ENCODE results near the gene MMP3.
A peak's percentile ranks its signal among the peaks of the same experiment; 100 is the strongest.
"Not testable (repeated sequence)": the region's sequence is repeated elsewhere in the genome, so short reads cannot be mapped to it uniquely, and the experiment has no call there.

The MMP3 gene

DNA sequence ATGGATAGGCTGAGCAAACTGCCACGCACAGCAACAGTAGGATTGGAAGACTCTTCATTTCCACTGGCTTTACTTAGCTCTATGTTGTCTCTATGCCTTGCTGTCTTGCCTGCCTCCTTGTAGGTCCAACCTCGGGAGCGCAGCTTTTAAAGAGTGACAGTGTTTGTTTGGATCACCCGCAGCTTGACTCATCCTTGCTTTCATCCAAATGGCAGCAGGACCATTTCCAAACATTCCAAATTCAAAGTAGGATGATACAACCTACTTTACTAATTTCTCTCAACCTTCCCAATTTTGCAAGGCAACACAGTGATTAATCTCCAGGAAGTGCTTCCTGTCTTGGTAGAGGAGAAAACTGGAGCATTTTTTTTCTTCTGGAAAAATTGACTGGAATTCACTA lies at the start of gene MMP3:
Gene MMP3 (minus strand): TSS at position 121 of the 400 bp plus-strand sequence. CDS start 63 bp downstream, at position 58.
- peak; percentile 48 for DNase-seq (ENCODE audit: low spot score)

DNA sequence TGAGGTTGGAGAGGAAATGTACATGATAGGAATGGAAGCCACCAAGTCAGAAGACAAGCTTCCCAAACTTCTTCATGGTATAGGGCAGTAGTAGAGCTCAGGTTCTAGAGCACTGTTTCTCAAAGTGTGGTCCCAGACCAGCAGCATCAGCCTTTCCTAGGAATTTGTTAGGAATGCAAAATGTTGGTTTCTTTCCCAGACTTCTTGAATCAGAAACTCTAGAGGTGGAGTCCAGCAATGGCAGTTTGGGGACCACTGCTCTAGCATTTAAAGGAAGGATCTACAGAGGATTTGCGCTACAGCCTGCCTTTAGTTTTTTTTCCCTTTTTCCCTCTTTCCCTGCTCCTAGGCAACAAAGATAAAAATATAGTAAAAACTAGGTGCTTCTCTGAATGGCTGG lies 48.3 kb upstream of the MMP3 start:
- peak; percentile 65 for DNase-seq (ENCODE audit: low spot score)

DNA sequence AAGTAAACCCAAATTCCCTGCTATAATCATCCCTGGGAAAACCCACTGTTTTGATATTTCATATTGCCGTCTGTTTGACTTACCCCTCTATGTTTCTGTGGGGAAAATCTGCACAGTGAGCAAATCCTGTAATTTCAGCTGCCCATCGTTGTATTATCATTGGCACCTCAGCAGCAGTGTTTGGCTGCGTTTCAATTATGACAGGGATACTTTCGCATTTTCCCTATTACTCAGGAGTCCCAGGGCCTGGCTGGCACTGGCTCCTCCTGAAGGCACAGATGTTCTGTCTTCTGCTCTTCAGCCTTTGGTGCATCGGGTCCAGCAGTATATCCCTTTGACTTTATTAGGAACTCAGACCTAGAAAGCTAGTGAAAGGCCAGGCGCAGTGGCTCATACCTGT lies 43.6 kb upstream of the MMP3 start:
- no peak for DNase-seq (ENCODE audit: low spot score)

DNA sequence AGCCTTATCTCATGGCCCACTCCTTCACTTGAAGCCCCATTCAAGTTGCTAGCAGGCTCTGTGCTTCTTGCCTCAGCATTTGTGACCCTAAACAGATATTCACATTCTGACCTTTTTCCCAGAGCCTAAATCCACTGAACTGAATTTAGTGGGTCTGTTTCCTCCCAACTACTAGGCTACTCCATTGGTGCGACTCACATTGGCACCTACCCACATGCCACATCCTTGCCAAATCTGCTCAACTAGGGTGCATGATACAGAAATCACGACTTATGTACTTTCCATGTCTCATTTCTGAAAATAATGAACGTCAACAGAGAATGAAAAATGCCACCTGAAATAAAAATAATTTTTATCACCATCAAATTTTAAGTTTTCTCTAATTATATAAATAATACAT lies 39.7 kb upstream of the MMP3 start:
- no peak for DNase-seq (ENCODE audit: low spot score)

DNA sequence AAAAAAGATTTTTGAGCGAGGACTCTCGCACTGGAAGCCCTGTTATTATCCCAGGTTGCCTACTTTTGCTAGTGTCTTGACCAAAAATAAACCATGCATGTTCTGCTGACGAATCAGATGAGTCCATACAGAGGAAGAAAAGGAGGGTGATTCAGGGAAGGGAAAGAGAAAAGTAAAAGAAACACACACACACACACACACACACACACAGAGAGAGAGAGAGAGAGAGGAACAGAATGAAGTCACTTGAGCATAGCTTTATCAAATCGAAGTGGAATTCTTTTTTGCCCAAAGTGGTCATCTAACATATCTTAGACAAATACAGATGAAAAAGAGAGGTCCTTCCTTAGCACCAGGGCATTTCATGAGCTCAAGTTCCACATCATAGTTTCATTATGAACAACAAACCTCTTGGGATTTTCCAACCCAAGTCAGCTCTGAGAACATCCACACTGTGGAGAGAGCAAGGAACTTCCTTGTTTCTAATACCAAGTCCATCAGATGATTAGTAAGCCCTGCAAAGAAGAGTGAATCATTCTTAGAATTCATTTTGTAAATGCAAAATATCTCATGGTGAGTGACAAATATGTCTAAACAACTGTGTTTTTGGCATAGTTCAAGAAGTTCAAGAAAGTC lies 39.1 kb upstream of the MMP3 start:
- peak; percentile 60 for DNase-seq (ENCODE audit: low spot score)

DNA sequence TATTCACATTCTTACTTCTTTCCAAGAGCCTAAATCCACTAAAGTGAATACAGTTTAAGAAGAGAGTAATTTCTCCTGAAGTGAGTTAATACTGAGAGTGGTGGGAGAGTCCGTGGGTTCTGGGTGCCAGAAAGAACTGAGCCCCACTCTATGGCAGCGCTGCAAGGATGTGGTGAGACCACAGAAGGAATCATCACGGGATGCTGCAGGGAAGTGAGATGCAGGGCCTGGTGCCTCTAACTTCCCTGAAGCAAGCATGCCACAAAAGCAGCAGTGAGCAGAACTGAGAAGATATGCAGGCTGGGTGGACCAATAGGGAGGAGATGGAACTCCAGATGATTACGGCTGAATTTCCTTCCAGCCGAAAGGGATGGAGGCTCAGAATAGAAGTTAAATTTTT lies 36.4 kb upstream of the MMP3 start:
- no peak for DNase-seq (ENCODE audit: low spot score)

DNA sequence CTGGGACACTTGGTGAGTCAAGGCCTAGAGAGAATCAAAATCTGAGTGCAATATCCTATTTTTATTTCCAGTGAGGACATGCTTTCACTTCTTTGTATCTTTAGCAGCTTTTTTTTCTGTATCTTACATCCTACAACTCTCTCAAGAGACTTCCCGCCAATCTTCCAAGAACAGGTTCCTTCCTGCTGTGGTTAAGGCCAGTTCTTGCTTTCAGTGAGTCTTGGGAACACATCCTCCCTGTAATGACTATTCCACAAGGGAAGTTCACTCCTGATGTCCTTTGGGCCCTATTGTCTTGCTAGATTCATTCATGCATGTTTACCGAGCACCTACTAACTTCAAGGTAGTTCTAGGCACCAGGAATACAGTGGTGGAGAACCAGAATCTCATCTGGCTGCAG lies 35.2 kb upstream of the MMP3 start:
- DNase-seq (ENCODE audit: low spot score): no peak

DNA sequence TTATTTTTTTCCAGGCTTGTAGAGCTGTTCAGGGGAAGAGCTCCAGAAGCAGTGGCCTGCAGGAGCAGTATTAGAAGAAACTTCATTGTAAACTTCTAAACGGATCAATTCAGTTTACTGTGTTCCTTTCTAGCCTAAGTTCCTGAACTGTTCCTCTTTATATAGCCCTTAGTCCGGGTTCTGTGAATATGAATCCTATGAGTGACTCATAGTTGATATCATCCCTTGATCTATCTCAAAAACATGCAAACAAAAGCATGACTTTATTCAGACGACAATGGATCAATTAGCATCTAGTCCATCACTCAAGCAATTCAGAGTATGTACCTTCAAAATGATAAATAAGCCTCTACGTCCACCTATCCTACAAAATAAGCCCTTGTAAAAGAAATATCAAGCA lies 31.4 kb upstream of the MMP3 start, which contains the start of gene MMP12:
Gene MMP12 (minus strand): TSS at position 131 of the 400 bp plus-strand sequence. CDS start 45 bp downstream, at position 86.
- DNase-seq (ENCODE audit: low spot score): peak; percentile 6

DNA sequence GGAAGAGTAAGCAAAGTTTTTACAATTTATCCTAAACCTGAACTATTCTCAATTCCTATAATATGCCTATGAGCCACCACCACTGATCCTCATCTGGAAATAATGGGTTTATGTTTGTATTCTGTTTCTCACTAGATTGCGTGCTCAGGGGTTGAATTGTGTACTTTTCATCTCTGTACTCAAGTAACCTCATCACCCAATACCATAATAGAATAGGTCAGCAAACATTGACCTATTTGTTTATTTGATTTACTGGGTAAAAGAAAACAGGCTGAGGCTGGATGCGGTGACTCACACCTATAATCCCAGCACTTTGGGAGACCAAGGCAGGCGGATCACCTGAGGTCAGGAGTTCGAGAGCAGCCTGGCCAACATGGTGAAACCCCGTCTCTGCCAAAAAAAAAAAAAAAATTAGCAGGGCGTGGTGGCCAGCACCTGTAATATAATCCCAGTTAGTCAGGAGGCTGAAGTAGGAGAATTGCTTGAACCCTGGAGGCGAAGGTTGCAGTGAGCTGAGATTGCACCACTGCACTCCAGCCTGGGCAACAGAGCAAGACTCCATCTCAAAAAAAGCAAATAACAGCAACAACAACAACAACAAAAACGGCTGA lies 26.1 kb upstream of the MMP3 start:
- not testable (repeated sequence) for DNase-seq (ENCODE audit: low spot score)

DNA sequence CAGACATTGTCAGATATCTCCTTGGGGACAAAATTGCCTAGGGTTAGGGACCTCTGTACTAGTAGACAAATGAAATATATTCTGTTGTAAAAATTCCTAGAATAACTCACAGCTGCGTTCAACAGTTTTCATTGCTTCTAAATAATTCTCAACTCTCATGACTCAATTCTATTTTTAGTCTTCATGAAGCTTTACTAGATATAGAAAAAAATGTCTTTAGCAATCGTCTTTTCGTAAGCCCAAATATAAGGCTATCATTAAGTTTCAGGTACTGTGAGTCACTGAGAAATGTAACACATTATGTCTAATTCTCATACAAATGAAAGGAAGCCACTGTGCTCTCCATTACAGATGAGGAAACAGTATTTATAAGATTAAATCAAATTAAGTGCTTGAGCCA lies 24.9 kb upstream of the MMP3 start:
- DNase-seq (ENCODE audit: low spot score): peak; percentile 46

DNA sequence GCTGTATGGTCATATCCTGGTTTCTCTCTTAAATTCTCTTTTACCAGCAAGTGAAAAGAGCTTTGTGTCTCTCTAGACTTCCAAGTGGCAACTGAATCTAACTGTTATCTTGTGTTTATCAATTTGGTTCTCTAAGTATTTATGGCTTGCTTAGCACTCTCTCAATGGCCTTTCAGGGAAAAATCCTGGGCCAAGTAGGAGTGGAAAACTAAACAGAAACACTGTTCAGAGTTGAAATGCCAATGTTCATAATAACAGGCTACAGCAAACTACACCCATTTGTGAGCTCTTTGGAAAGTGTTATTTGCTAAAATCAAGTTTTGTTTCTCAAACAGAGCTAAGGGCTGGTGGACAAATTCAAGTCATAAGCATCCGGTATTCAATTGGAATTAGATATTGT lies 21.3 kb upstream of the MMP3 start:
- no peak for DNase-seq (ENCODE audit: low spot score)

DNA sequence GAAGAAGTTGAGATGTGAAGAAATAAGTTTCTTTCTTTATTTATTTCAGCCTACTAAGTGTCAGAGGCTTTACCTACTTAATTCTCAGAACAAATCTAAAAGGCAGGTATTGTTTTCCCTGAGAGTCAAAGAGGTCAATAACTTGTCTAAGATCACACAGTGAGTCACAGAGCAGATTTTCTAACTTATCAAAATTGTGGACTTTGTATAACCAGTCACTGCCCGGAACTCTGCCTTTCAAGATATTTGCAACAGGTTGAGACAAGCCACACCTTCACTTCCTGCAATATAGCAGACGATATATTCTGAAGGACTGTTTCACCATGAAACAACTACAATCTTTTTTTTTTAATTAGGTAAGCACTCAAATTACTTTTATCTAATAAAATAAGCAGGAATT lies 10.5 kb upstream of the MMP3 start:
- DNase-seq (ENCODE audit: low spot score): no peak

DNA sequence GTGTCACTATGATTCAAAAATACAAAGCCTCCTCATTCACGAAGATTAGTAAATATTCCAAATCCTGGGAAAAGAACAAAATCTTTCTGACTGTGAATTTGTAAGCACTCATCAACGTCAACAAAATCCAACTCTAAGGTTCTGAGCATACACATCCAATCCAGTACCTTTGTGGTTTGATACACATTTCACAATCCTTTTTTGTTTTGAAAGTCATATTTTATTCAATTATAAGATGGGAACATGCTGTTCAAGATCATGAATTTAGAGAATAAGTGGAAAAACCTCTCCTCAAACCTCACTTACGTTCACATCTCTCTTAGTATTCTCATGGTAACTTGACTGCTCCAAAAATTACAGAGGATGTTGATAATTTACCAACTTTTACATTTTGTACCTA lies 9.6 kb upstream of the MMP3 start:
- DNase-seq (ENCODE audit: low spot score): no peak

DNA sequence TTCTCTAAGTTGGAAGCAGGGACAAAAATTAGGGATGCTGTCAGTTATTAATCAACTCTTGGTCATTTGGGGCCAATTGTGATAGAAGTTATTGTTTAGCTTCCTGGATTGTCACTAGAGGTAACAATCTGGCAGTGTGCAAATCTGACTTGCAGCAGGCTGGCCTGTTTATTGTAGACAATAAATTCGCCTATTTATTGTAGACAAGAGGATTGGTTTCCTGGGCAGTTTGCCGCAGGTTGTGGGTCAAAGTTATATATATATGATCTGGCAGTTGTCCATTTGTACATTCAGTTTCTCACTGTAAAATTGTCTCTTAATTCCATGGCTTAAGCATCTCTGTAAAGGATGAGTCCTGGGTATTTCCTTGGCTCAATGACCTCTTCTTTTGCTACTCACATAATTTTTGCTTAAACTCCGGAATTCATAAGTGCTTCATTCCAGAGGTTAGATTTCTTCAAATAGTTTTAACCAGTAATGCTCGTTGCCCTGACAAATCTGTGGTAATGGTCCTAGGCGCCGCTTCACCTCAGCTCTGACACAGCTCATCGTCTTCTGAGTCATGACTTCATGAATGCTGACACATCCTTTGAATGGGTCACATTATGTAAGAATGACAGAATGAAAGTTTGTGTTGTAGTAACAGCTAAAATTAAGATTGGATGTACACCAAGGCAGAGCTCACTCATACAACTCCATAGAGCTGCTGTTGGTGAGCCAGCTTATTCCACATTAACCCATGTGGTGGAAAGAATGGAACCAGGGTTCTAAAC lies 7.8 kb upstream of the MMP3 start:
- peak; percentile 77 for DNase-seq (ENCODE audit: low spot score)

DNA sequence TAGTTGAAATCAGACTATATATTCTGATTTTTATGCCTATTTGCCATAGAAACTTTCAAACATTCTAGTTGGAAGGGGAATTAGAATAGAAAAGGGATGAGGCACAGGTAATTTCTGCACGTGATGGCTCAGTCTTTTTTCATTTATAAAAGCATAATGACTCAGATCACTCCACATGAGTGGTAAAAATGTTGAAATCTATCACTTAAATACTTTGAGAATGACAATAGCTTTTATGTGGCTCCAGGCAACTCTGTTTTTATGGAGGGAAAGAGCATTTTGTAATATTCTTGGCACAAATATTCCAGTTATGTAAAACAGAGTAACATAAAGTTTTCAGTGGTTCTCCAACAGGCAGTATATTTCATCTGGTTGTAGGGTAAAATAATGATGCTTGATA lies 5.9 kb upstream of the MMP3 start:
- peak; percentile 45 for DNase-seq (ENCODE audit: low spot score)

DNA sequence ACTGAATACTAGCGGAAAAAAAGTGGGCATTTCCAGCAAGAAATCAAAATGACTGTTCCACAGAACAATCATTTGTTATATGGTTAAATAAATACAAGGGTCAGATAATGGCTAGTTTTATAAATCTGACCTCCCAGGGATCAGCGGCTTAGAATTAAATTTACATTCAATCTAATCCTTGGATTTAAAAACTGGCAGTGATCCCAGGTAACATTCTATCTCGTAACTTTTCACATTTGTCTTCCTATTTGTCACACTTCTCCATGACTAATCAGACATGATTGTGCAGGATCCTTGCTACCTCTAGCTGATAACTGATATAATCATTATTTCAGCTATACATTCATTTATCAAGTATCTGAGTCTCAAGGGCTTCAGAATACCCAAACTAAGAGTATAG lies 2.9 kb upstream of the MMP3 start:
- DNase-seq (ENCODE audit: low spot score): no peak

DNA sequence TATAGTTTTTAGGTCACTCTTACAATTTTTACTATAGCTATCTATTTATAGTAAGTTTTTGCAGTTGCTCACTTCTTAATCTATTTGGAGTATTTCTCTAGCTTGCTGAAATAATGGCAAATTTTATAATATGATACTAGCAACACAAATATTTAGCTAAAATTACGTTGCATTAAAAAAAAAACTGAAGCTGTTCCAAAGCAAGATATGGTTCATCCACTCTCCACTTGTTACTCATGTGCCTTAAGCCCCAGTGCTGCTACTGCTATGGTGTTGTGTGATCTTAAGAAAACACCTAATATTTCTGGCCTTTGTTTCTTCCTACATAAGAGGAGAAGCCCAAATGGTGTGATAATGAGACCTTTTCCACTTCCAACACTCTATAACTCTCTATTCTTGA lies 479 bp downstream of the MMP3 start:
- no peak for DNase-seq (ENCODE audit: low spot score)

DNA sequence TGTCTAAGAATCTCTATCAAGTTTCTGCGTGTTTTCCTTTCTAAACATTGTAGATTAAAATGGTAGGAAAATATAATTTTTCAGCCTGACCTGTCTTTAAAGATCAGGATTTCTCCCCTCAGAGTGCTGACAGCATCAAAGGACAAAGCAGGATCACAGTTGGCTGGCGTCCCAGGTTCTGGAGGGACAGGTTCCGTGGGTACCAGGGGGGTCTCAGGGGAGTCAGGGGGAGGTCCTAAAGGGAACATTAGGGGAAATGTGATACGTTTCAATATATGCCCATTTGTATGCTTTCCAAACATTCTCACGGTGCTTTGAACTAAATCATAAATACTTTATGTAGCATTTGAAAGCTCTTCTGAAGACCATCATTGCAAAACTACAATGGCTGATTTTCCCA lies 3.4 kb downstream of the MMP3 start:
- DNase-seq (ENCODE audit: low spot score): no peak

DNA sequence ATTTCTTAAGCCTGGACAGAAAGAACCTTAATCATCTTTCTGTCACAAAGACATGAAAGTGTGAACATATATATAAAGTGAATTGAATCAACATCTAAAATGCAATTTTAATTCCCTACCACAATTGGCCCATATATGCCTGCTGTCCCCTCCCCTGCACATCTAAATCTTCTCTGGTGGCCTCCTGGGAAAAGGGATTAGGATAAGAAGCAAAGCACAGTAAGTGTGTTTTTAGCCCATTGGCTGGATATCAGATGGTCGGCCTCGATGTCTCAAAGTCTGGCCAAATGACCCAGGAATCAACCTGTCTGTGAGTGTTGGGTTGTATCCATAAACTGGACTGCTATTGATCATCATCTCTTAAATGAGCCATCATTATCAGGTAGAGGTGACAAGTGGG lies 5.8 kb downstream of the MMP3 start:
- DNase-seq (ENCODE audit: low spot score): no peak

DNA sequence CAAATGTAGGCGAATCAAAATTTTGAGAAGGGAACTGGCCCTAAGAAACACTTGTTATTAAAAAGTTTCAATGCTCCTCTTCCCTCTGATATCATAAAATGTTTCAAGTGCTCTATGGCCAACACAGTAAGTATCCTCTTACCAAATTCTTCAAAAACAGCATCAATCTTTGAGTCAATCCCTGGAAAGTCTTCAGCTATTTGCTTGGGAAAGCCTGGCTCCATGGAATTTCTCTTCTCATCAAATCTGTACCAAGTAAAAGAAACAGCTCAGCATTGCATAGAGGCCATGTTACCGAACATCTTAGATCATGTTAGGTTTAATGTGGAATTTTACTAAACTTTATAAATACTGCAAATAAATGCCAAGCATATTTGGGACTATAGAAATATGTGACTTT lies 6.3 kb downstream of the MMP3 start:
- DNase-seq (ENCODE audit: low spot score): peak; percentile 10

DNA sequence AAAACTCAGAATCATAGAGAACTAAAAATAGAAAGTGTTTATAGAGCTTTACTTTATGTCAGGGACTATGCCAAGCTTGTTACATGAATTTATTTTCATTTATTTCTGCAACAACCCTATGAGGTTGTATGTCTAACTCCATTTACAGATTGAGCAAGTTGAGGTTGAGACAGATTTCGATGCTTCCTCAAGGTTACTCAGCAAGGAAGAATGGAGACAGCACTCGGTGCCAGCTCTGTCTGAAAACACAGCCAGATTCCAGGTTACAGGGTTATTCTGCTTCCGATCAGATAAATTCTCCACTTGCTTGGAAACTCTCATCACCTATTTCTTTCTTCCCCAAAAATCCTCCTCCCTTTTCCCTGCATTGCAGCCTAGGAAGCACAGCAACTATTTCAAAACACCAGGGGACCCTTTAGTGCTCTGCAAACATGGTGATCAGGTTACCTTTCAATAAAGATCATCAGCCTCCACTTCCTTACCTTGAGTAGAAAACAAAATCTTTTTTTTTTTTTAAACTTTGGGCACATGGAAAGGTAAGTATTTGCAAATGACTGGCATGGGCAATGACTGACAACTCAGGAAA lies 7.0 kb downstream of the MMP3 start:
- peak; percentile 70 for DNase-seq (ENCODE audit: low spot score)

DNA sequence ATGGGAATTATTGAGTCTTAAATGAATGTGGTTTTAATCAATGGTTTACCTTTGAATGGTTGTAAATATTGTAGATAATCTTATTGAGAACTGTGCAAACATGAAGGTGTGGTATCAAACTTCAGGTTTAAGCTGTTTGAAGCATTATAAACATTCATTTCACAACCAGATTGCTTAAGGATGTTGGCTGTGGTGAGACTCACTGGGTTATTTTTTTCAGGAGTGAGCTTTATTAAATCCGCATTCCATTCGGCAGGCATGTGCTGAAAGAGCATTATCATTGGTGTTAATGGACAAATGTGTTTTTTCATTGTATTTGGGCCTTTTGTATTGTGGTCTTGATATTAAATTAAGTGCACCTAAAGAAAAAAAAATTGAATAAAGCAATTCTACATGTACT lies 9.7 kb downstream of the MMP3 start:
- no peak for DNase-seq (ENCODE audit: low spot score)

DNA sequence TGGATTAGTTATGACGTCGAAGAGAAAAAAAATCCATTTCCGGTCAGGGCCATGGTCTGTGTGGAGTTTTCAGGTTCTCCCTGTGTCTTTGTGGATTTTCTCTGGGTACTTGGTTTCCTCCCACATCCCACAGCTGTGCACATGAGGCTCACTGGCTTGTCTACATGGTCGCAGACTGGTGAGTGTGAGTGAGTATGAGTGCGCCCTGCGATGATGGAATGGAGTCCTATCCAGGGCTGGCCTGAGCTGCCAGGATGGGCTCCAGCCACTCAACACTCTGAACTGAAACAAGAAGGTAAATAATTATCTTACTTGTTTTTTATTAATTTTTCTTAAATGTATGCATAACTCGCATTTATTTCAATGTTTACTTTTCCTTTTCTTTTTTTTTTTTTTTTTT lies 10.8 kb downstream of the MMP3 start:
- no peak for DNase-seq (ENCODE audit: low spot score)
